H1 (cell line): Measurements from ENCODE around the gene GET3. TPM values are rescaled to one million over a fixed set of nuclear protein-coding genes. Genes with fewer than 3 reads are reported as not detected.

Source experiments
- CTCF ChIA-PET: fragments of 300-600 bp; sonication (Branson Sonifier 250); formaldehyde crosslinking; loops from one replicate; lab custom pipeline; 2021; ENCODE audit not compliant: partially characterized antibody; lab: Charles Lee
- POLR2A ChIA-PET: fragments of 300-600 bp; sonication (Branson Sonifier 250); formaldehyde crosslinking; loops from one replicate; lab custom pipeline; 2021; ENCODE audit warnings: inconsistent platforms; ENCODE audit not compliant: partially characterized antibody; lab: Charles Lee
- DNase-seq, 2 experiments: peaks; one replicate each; pipeline versions ENCODE4 v3.0.0 to v3.0.0-alpha.2; 2010 to 2022; ENCODE audit warnings: low spot score in 2 of 2, low read depth in 1 of 2, mixed read lengths in 1 of 2
- FAIRE-seq: peaks from 2 replicates; lab custom pipeline; 2011; peaks lifted over from hg19 to GRCh38; lab: Jason Lieb, UNC
- H2AFZ ChIP-seq: 2 replicates; pipeline ENCODE4 v1.8.1; 2012; ENCODE audit warnings: low read length, inconsistent platforms
- H2AK5ac ChIP-seq: 2 replicates; pipeline ENCODE4 v1.6.1; 2013; ENCODE audit warnings: low read depth, low read length
- H2BK120ac ChIP-seq: replicated peaks from 2 replicates; pipeline ENCODE3; 2013; ENCODE audit warnings: low read depth, low read length, inconsistent platforms
- H2BK12ac ChIP-seq: 2 replicates; pipeline ENCODE4 v1.6.1; 2013; ENCODE audit warnings: low read depth, low read length
- H2BK15ac ChIP-seq: 2 replicates; pipeline ENCODE4 v1.6.1; 2013; ENCODE audit warnings: low read length
- H2BK20ac ChIP-seq: 2 replicates; pipeline ENCODE4 v1.6.1; 2013; ENCODE audit warnings: low read length
- H2BK5ac ChIP-seq: 2 replicates; pipeline ENCODE4 v1.6.1; 2013; ENCODE audit warnings: low read depth, low read length
- H3K14ac ChIP-seq: 2 replicates; pipeline ENCODE4 v1.6.1; 2013; ENCODE audit warnings: inconsistent platforms; ENCODE audit not compliant: insufficient read length
- H3K18ac ChIP-seq: 2 replicates; pipeline ENCODE4 v1.6.1; 2013; ENCODE audit warnings: low read length; ENCODE audit errors: extremely low read depth
- H3K23ac ChIP-seq: 2 replicates; pipeline ENCODE4 v1.6.1; 2013; ENCODE audit warnings: inconsistent platforms; ENCODE audit not compliant: insufficient read length
- H3K23me2 ChIP-seq: 2 replicates; pipeline ENCODE4 v1.6.1; 2013; ENCODE audit warnings: low read depth, low read length
- H3K27ac ChIP-seq: 2 replicates; pipeline ENCODE4 v1.6.1; 2011; ENCODE audit warnings: low read depth, low read length, inconsistent platforms
- H3K27me3 ChIP-seq, 4 experiments: replicated peaks in 1 of 4; 1 replicate in 1 of 4; 2 replicates in 3 of 4; pipeline versions ENCODE4 v1.6.1 to v1.8.1; 2011 to 2013; ENCODE audit warnings: low read length in 3 of 4, mild to moderate bottlenecking in 3 of 4, inconsistent platforms in 2 of 4, mixed read lengths in 2 of 4, moderate library complexity in 1 of 4; ENCODE audit not compliant: control insufficient read depth in 3 of 4, insufficient read depth in 3 of 4; ENCODE audit errors: extremely low read depth in 1 of 4
- H3K36me3 ChIP-seq, 4 experiments: 2 replicates each; pipeline versions ENCODE4 v1.6.1 to v1.8.1; 2011 to 2013; ENCODE audit warnings: mild to moderate bottlenecking in 4 of 4, low read length in 3 of 4, moderate library complexity in 2 of 4, control low read depth in 1 of 4, inconsistent platforms in 1 of 4; ENCODE audit not compliant: insufficient read depth in 4 of 4, control insufficient read depth in 2 of 4
- H3K4ac ChIP-seq: replicated peaks from 2 replicates; pipeline ENCODE3; 2013; ENCODE audit warnings: low read length, low read depth, mixed read lengths, inconsistent platforms; ENCODE audit not compliant: insufficient read length
- H3K4me1 ChIP-seq, 4 experiments: replicated peaks in 1 of 4; 1 replicate in 1 of 4; 2 replicates in 3 of 4; pipeline versions ENCODE4 v1.6.1 to v1.8.1; 2011 to 2013; ENCODE audit warnings: low read length in 3 of 4, inconsistent platforms in 2 of 4, mixed read lengths in 1 of 4; ENCODE audit not compliant: insufficient read depth in 4 of 4, control insufficient read depth in 3 of 4
- H3K4me2 ChIP-seq, 2 experiments: 2 replicates each; pipeline versions ENCODE4 v1.6.1 to v1.8.1; 2011 to 2013; ENCODE audit warnings: low read depth in 2 of 2, low read length in 2 of 2, control low read depth in 1 of 2, inconsistent platforms in 1 of 2, mild to moderate bottlenecking in 1 of 2; ENCODE audit not compliant: insufficient read depth in 1 of 2
- H3K4me3 ChIP-seq, 4 experiments: fragments of 200-600, 300-600 bp in 1 of 4; sonication (generic), shearing (Covaris generic), sonication (Bioruptor Twin) in 1 of 4; 2 replicates each; pipeline versions ENCODE4 v1.5.1 to v1.8.1; 2011 to 2016; ENCODE audit warnings: low read length in 4 of 4, low read depth in 3 of 4, control low read depth in 2 of 4, inconsistent platforms in 2 of 4, mild to moderate bottlenecking in 2 of 4, mixed read lengths in 1 of 4, moderate library complexity in 1 of 4; ENCODE audit not compliant: insufficient read depth in 2 of 4; ENCODE audit errors: extremely low read depth in 1 of 4
- H3K56ac ChIP-seq: replicated peaks from 2 replicates; pipeline ENCODE3; 2013; ENCODE audit warnings: low read depth, mild to moderate bottlenecking, mixed read lengths, low read length, inconsistent platforms; ENCODE audit not compliant: insufficient read length
- H3K79me1 ChIP-seq: 2 replicates; pipeline ENCODE4 v1.6.1; 2013; ENCODE audit warnings: low read depth, low read length, control low read depth
- H3K79me2 ChIP-seq, 2 experiments: 2 replicates each; pipeline versions ENCODE4 v1.6.1 to v1.8.1; 2012 to 2013; ENCODE audit warnings: low read length in 2 of 2, mild to moderate bottlenecking in 2 of 2, inconsistent platforms in 1 of 2; ENCODE audit not compliant: insufficient read depth in 2 of 2, control insufficient read depth in 1 of 2
- H3K9ac ChIP-seq, 4 experiments: replicated peaks in 1 of 4; 1 replicate in 1 of 4; 2 replicates in 3 of 4; pipeline versions ENCODE4 v1.6.1 to v1.8.1; 2011 to 2013; ENCODE audit warnings: low read depth in 3 of 4, low read length in 3 of 4, control low read depth in 2 of 4, mild to moderate bottlenecking in 2 of 4, moderate library complexity in 2 of 4, inconsistent platforms in 1 of 4; ENCODE audit errors: extremely low read depth in 1 of 4
- H3K9me3 ChIP-seq, 2 experiments: 2 replicates each; pipeline versions ENCODE4 v1.6.1 to v1.8.1; 2012 to 2013; ENCODE audit warnings: mild to moderate bottlenecking in 2 of 2, moderate library complexity in 2 of 2, control low read depth in 1 of 2, inconsistent platforms in 1 of 2, low read depth in 1 of 2, low read length in 1 of 2, mixed read lengths in 1 of 2; ENCODE audit not compliant: insufficient read depth in 2 of 2
- H4K20me1 ChIP-seq, 2 experiments: replicated peaks in 1 of 2; 2 replicates each; pipeline versions ENCODE3 to v1.8.1; 2011 to 2013; ENCODE audit warnings: inconsistent platforms in 2 of 2, low read length in 2 of 2, mild to moderate bottlenecking in 1 of 2; ENCODE audit not compliant: insufficient read depth in 2 of 2, control insufficient read depth in 1 of 2
- H4K5ac ChIP-seq: 2 replicates; pipeline ENCODE4 v1.6.1; 2013; ENCODE audit warnings: low read length, low read depth, mixed read lengths, inconsistent platforms; ENCODE audit not compliant: insufficient read length
- H4K8ac ChIP-seq: 2 replicates; pipeline ENCODE4 v1.8.0; 2013; ENCODE audit warnings: mild to moderate bottlenecking, moderate library complexity, low read length, inconsistent platforms; ENCODE audit not compliant: insufficient read depth; ENCODE audit errors: extremely low read depth
- H4K91ac ChIP-seq: replicated peaks from 2 replicates; pipeline ENCODE3; 2013; ENCODE audit warnings: low read length, mixed read lengths, inconsistent platforms; ENCODE audit not compliant: insufficient read length
- CTBP2 ChIP-seq: IDR thresholded peaks from 2 replicates; pipeline ENCODE4 v1.7.0; 2011; ENCODE audit warnings: borderline replicate concordance, mild to moderate bottlenecking, moderate library complexity, mixed read lengths, low read length; ENCODE audit not compliant: insufficient read depth, insufficient read length
- NANOG ChIP-seq: IDR thresholded peaks from 2 replicates; pipeline ENCODE4 v1.6.1; 2011; ENCODE audit warnings: low read length, low read depth, mild to moderate bottlenecking, inconsistent platforms; ENCODE audit not compliant: insufficient read depth, poor library complexity, severe bottlenecking
- WGBS, 2 experiments: shearing (Covaris generic) in 1 of 2; methylation state at CpG; one replicate each; pipeline versions ENCODE4 v1.1.6 to v1.1.7; 2013 to 2015; ENCODE audit warnings: low lambda C conversion rate in 2 of 2, mixed read lengths in 2 of 2, inconsistent platforms in 1 of 2, low coverage in 1 of 2, missing lambda C conversion rate in 1 of 2; ENCODE audit not compliant: insufficient replicate concordance in 2 of 2, insufficient coverage in 1 of 2, insufficient read length in 1 of 2; ENCODE audit errors: extremely low coverage in 1 of 2, missing lambda C conversion rate in 1 of 2; 5-methylcytosine and 5-hydroxymethylcytosine counted together
- polyA plus RNA-seq, 7 experiments: library from polyadenylated mRNA; depleted of rRNA in 3 of 7; stranded (reverse) in 5 of 7; unstranded in 2 of 7; fragments of >200 nt in 5 of 7; fragments of 200-250 nt in 2 of 7; gene quantifications; 1 replicate in 5 of 7; 2 replicates in 1 of 7; 4 replicates in 1 of 7; pipeline versions ENCODE4 v1.2.1 to v1.2.3, GENCODE V29; 2011 to 2013; ENCODE audit warnings: missing spikeins in 2 of 7, mixed read lengths in 2 of 7
- total RNA-seq: library from RNA; stranded (reverse); fragmentation: NEBNext Ultra II Directional; extraction: Animal tissue kit (Norgen Biotek cat#: 25700); gene quantifications from 2 replicates; pipeline ENCODE4 v1.2.1, GENCODE V29; 2021

Gene GET3
- total and polyA plus RNA-seq, 2 of the 8 experiments (the other 6 are each of a cell fraction or from before 2014, with no cell fraction given), result 105 to 297 TPM

GRCh38 chr19:12778905-12779161 is 41.5 kb downstream of the GET3 start:
- Histone ChIP-seq H3K79me1 (no peaks in the 10 kb centered on the region), H3K9ac (peak overlapping the region in 2 of 4 experiments; percentile 31 to 38; a peak in 3 of 7 replicates), H3K4me3 (peak overlapping the region; percentile 40 to 69 (median 62); a peak in 6 of 8 replicates), H3K56ac (no peak overlapping the region), H2BK15ac (no peak overlapping the region), H3K36me3 (no peaks in the 10 kb centered on the region), H3K4me2 (peak overlapping the region; percentile 93 to 94), H4K91ac (peak overlapping the region; percentile 80), H3K79me2 (no peaks in the 10 kb centered on the region), H4K20me1 (no peaks in the 10 kb centered on the region), H3K23ac (no peak overlapping the region), H3K27ac (peak overlapping the region; percentile 22; the same call in 1 of the 2 replicates), H3K14ac (no peak overlapping the region), H2AFZ (no peak overlapping the region), H2BK120ac (no peak overlapping the region), H3K23me2 (peaks cover 27% of the 10 kb centered on the region; the same call in 1 of the 2 replicates), H4K8ac (peak overlapping the region; percentile 36), H2BK5ac (peak overlapping the region; percentile 85), H3K4ac (peak overlapping the region; percentile 8), H2BK12ac (peak overlapping the region; percentile 35; the same call in 1 of the 2 replicates), H4K5ac (peak overlapping the region; percentile 84), H3K9me3 (no peaks in the 10 kb centered on the region), H2AK5ac (no peak overlapping the region; the same call in 1 of the 2 replicates), H3K27me3 (no peaks in the 10 kb centered on the region), H3K18ac (peak overlapping the region; percentile 81), H2BK20ac (no peak overlapping the region), H3K4me1 (peaks cover 4 to 30% (median 22%) of the 10 kb centered on the region in 4 experiments)
- no peak for FAIRE-seq
- POLR2A ChIA-PET, result interaction anchor here (1.0 to 16.6 kb wide), 9 partner anchors 9 to 155 kb away, joined by 3 to 317 read pairs (median 7); partner anchors contain the start of genes FARSA, GET3, JUNB and PRDX2
- peak; percentile 40 for TF ChIP-seq CTBP2
- TF ChIP-seq NANOG, result no peak
- WGBS, 2 experiments, result 23% methylated on average over 6 of the region's 6 CpGs; no CpG with 5 or more reads in 1 of the 2 experiments
- CTCF ChIA-PET, result interaction anchor here (0.6 to 11.2 kb wide), 13 partner anchors 9 to 71 kb away, joined by 3 to 277 read pairs (median 4); partner anchors contain the start of genes JUNB, RTBDN and THSD8
- no peak for DNase-seq
